ENCODE results near the gene USP50.
"Not testable (repeated sequence)": the region's sequence is repeated elsewhere in the genome, so short reads cannot be mapped to it uniquely, and the experiment has no call there.

Gene USP50

GRCh38 chr15:50501815-50502214 is 44.7 kb downstream of the USP50 start:
- DNase-seq = no peak

GRCh38 chr15:50500352-50500751 is 46.1 kb downstream of the USP50 start:
- DNase-seq = no peak

- no peak for DNase-seq
Observed at GRCh38 chr15:50496692-50497091, 49.8 kb downstream of the USP50 start.

- DNase-seq = not testable (repeated sequence)
Observed at GRCh38 chr15:50494547-50494946, 51.9 kb downstream of the USP50 start.

- no peak for DNase-seq
Observed at GRCh38 chr15:50493625-50494024, 52.8 kb downstream of the USP50 start.

GRCh38 chr15:50487287-50487686 is 59.2 kb downstream of the USP50 start:
- DNase-seq = no peak

- DNase-seq = no peak
Observed at GRCh38 chr15:50485389-50485788, 61.1 kb downstream of the USP50 start.

- no peak for DNase-seq
Observed at GRCh38 chr15:50484781-50485180, 61.7 kb downstream of the USP50 start.

GRCh38 chr15:50476143-50476542 is 70.3 kb downstream of the USP50 start:
- DNase-seq = no peak

GRCh38 chr15:50471072-50471471 is 75.4 kb downstream of the USP50 start:
- DNase-seq = no peak

GRCh38 chr15:50463423-50464358 is 82.8 kb downstream of the USP50 start:
- DNase-seq = no peak

GRCh38 chr15:50458348-50459112 is 87.9 kb downstream of the USP50 start:
- no peak for DNase-seq

GRCh38 chr15:50452927-50453326 is 93.5 kb downstream of the USP50 start:
- no peak for DNase-seq
